Measurements from ENCODE around the gene SLC16A11.

GRCh38 chr17:7022781-7023571, 20.9 kb downstream of the SLC16A11 start, which contains the start of gene BCL6B:
- no peak for TF ChIP-seq USF2 (IDR thresholded peaks at IDR 0.05)
- no peak for TF ChIP-seq EP300 (IDR thresholded peaks at IDR 0.05)
- no peak for TF ChIP-seq POLR2A (IDR thresholded peaks at IDR 0.05; ENCODE audit: low read length)
- TF ChIP-seq CTCF (IDR thresholded peaks at IDR 0.05) = no peak
- TF ChIP-seq MAZ (IDR thresholded peaks at IDR 0.05; ENCODE audit: borderline replicate concordance, low read depth, low read length) = no peak
- TF ChIP-seq CEBPB (IDR thresholded peaks at IDR 0.05) = no peak
